Heart right ventricle (tissue), 16 donors: ENCODE measurements around the gene NKD1. TPM values are rescaled to one million over a fixed set of nuclear protein-coding genes. Genes with fewer than 3 reads are reported as not detected.

Source experiments
- ATAC-seq, 8 donors: fragments of 200-7000 bp; cut with Tn5 transposase; one replicate each; pipeline ENCODE4 v1.9.1; 2020; ENCODE audit warnings: mild to moderate bottlenecking in 8 of 8, moderate library complexity in 8 of 8, moderate number of reproducible peaks in 1 of 8
- DNase-seq, 2 donors: peaks; one replicate each; pipeline ENCODE4 v3.0.0-alpha.2; 2020
- H3K27ac ChIP-seq, 10 donors: fragments of 200-600 bp; sonication (generic) in 2 of 10; one replicate each; pipeline versions ENCODE4 v1.5.0 to v1.8.0; 2020 to 2022; ENCODE audit warnings: mild to moderate bottlenecking in 3 of 10
- H3K27me3 ChIP-seq, 7 donors: fragments of 200-600 bp; one replicate each; pipeline ENCODE4 v1.8.0; 2021 to 2022; ENCODE audit warnings: mild to moderate bottlenecking in 2 of 7
- H3K36me3 ChIP-seq, 9 donors: fragments of 200-600 bp; sonication (generic) in 1 of 9; one replicate each; pipeline versions ENCODE4 v1.5.0 to v1.8.0; 2020 to 2022; ENCODE audit warnings: mild to moderate bottlenecking in 2 of 9
- H3K4me1 ChIP-seq, 9 donors: fragments of 200-600 bp; sonication (generic) in 1 of 9; one replicate each; pipeline versions ENCODE4 v1.5.0 to v1.8.0; 2020 to 2022; ENCODE audit warnings: mild to moderate bottlenecking in 4 of 9
- H3K4me3 ChIP-seq, 10 donors: fragments of 200-600 bp; sonication (generic) in 2 of 10; one replicate each; pipeline versions ENCODE4 v1.5.0 to v1.8.0; 2020 to 2022; ENCODE audit warnings: mild to moderate bottlenecking in 7 of 10, moderate library complexity in 2 of 10
- H3K9me3 ChIP-seq, 11 donors: fragments of 200-600 bp in 10 of 11; sonication (generic) in 2 of 11; one replicate each; pipeline versions ENCODE4 v1.5.0 to v1.8.0; 2013 to 2022; ENCODE audit warnings: mild to moderate bottlenecking in 2 of 11, control low read depth in 1 of 11, moderate library complexity in 1 of 11
- WGBS, 2 donors: extraction: QIAGEN DNeasy Blood & Tissue Kit; methylation state at CpG; one replicate each; pipeline ENCODE4 v1.1.7; 2013; ENCODE audit warnings: inconsistent platforms in 1 of 2; 5-methylcytosine and 5-hydroxymethylcytosine counted together
- intact Hi-C, 10 donors: fragments of 100-400 bp; cut with DNase I; formaldehyde crosslinking; loops; one replicate each; pipeline versions ENCODE4 v1.11.1 to v1.14.2; 2022
- polyA plus RNA-seq, 2 donors: library from polyadenylated mRNA; stranded (reverse); fragments of 200-250 nt; gene quantifications; one replicate each; pipeline ENCODE4 v1.2.3, GENCODE V29; 2013
- total RNA-seq, 10 donors: library from RNA; stranded (reverse); fragmentation: NEBNext Ultra II Directional in 3 of 10; extraction: Animal tissue kit (Norgen Biotek cat#: 25700) in 3 of 10; gene quantifications; one replicate each; pipeline versions ENCODE4 v1.2.1 to v1.2.4, GENCODE V29; 2021 to 2023
- TF ChIP-seq, protein P1 (sequence below), 9 donors: fragments of 200-600 bp; sonication (generic) in 2 of 9; IDR thresholded peaks; one replicate each; pipeline versions ENCODE4 v1.5.0 to v1.8.0; 2021 to 2022; ENCODE audit warnings: antibody characterized with exemption in 9 of 9, mild to moderate bottlenecking in 5 of 9, moderate library complexity in 1 of 9
- donor health status: Arrhythmogenic right ventricular cardiomyopathy.
- donor health status: ischemic (EF 13 %, LVEDD 7.1; RV severe dilation, severe dysfunction).
- donor health status: healthy with polysubstance abuse.
- donor health status: DM: no; HTN: yes; CAD: no.
- donor health status: DM: no; HTN: no; CAD: no.
- donor health status: ischemic (EF 25% LVEDD 6.9; RV normal size, moderate dysfunction).
- donor health status: ischemic (EF 25% LVEDD 5.7; RV mildly dilated, moderate dysfunction).
- donor health status: healthy.
- donor health status: DM: yes; HTN: yes; CAD: no.
- donor health status: Ischemic cardiomyopathy.
- donor health status: ischemic (EF 35%, LVEDD 5.7; RV mildly dilated, moderate dysfunction).
- donor health status: nonischemic (EF 11% LVEDD 7.7; RV severe dilation, severe dysfunction).
- donor health status: DM: yes; HTN: yes; CAD: no.
- donor health status: PGD.
- donor health status: ischemic (EF 29% LVEDD 5.4; RV normal size, mild dysfunction).
- donor health status: nonischemic (EF 23%, LVEDD 6.1; RV moderate dilation, normal function).

NKD1 gene
- total and polyA plus RNA-seq, 12 donors, result 0.22 to 1.1 (median 0.42) TPM

DNA sequence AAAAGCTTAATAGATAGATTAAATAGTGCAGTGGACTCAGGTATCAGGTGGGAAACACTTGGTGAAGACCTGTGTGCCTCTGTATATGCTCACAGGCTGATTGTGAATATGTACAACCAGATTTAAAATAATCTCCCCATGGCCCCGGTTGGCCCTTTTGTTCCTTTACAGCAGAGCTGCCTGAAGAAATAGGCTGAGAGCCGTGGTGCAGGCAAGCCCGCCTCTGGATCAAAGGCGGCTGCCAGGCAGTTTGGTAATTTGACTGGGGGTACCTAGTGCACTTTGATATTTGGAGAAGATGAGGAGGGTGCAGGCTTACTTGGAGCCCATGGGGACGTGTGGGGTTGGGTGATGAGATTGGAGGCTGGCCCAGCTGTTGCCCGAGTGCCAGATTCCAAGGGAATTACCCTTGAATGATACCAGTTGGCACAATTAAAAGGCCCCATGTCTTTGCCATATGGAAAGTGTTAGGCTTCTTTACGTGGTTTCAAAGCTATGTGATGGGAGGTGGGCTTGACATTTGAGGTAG, 5.0 kb downstream of the NKD1 start:
- intact Hi-C loops, result no loop called here
- 77 to 82% methylated on average over 7 of the region's 7 CpGs for WGBS, 2 donors
- TF ChIP-seq, protein P1, sequence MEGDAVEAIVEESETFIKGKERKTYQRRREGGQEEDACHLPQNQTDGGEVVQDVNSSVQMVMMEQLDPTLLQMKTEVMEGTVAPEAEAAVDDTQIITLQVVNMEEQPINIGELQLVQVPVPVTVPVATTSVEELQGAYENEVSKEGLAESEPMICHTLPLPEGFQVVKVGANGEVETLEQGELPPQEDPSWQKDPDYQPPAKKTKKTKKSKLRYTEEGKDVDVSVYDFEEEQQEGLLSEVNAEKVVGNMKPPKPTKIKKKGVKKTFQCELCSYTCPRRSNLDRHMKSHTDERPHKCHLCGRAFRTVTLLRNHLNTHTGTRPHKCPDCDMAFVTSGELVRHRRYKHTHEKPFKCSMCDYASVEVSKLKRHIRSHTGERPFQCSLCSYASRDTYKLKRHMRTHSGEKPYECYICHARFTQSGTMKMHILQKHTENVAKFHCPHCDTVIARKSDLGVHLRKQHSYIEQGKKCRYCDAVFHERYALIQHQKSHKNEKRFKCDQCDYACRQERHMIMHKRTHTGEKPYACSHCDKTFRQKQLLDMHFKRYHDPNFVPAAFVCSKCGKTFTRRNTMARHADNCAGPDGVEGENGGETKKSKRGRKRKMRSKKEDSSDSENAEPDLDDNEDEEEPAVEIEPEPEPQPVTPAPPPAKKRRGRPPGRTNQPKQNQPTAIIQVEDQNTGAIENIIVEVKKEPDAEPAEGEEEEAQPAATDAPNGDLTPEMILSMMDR (IDR thresholded peaks at IDR 0.05), result no peak
- H3K4me3 ChIP-seq, result no peak overlapping the region
- peaks cover 0 to 5% (median 0%) of the 10 kb centered on the region in 9 donors for H3K4me1 ChIP-seq
- DNase-seq (no peak), ATAC-seq (no peak)
- no peaks in the 10 kb centered on the region for H3K36me3 ChIP-seq
- peaks cover 0 to 22% (median 8%) of the 10 kb centered on the region in 7 donors for H3K27me3 ChIP-seq
- no peak overlapping the region for H3K27ac ChIP-seq
- H3K9me3 ChIP-seq, result peaks cover 0 to 9% (median 0%) of the 10 kb centered on the region in 11 donors

DNA sequence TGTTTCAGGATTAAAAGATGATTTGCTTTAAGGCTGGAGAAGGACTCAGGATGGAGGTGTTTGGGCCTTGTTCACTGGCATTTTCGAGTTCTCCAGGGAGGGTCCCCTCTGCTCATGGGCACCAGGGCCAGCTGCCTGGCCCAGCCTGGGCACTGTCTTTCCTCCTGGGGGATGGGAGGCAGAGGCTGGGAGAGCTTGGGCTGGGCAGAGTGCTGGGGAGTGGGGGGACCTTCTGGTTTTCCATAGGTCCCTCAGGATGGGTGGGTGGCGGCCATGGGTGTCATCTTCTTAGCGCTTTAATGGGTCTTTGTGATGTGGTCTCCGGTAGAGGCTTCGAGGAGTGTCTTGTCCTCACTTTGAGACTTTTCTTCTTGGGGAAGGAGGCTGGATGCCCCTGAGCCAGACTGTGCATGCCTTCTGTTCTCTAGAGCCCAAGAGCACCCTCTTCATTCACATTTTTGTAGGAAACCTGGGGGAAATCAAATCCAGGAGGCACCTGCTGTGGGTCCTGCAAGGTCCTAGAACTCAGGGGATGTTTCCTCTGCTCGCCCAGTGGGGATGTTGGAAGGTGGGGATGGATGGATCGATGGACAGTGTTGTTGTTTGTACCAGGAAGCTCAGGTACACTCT, 5.7 kb downstream of the NKD1 start:
- H3K27me3 ChIP-seq, result peaks cover 0 to 17% (median 3%) of the 10 kb centered on the region in 7 donors
- peaks cover 0 to 9% (median 0%) of the 10 kb centered on the region in 11 donors for H3K9me3 ChIP-seq
- no peaks in the 10 kb centered on the region for H3K36me3 ChIP-seq
- WGBS, 2 donors, result 87 to 88% methylated on average over 7 of the region's 7 CpGs
- no peak for DNase-seq
- peaks cover 0 to under 1% (median 0%) of the 10 kb centered on the region in 9 donors for H3K4me1 ChIP-seq
- TF ChIP-seq, protein P1 (IDR thresholded peaks at IDR 0.05), result no peak
- H3K27ac ChIP-seq, result no peak overlapping the region
- H3K4me3 ChIP-seq, result no peak overlapping the region
- no peak for ATAC-seq
- intact Hi-C loops, result no loop called here

DNA sequence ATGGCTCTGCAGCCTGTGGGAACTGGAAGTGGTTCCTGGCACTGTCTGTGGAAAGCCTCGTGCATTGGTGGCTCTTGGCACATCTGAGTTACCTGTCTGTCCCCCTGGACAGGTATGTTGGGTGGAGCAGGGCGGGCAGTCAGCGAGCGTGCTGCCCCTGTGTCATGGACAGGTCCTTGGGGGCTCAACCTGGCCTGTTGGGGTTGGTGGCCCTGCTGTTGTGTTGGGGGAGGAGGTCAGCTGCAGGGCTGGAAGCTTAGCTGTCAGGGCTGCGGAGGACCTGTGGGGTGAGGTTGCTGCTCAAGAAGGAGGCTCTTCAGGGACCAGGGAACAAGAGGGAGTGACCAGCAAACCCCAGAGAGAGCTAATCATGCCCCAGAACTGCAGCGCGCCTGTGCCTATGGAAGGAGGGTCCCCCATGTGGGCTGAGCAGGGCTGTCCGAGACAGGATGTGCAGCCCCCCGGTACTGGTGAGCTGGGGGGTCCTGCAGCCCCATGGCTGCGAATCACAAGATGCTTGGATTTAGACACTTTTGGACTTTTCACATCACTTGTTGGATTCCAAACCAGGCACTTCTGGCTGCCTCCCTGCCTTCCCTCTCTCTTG, 7.2 kb downstream of the NKD1 start:
- 93% methylated on average over 10 of the region's 10 CpGs for WGBS, 2 donors
- Histone ChIP-seq H3K4me1 (no peaks in the 10 kb centered on the region), H3K36me3 (no peaks in the 10 kb centered on the region), H3K9me3 (peaks cover 0 to 9% (median 0%) of the 10 kb centered on the region in 11 donors), H3K27ac (no peak overlapping the region), H3K4me3 (no peak overlapping the region), H3K27me3 (peaks cover 0 to 2% (median 0%) of the 10 kb centered on the region in 7 donors)
- no peak for DNase-seq
- intact Hi-C loops, result no loop called here
- TF ChIP-seq, protein P1 (IDR thresholded peaks at IDR 0.05), result no peak
- ATAC-seq, result no peak

DNA sequence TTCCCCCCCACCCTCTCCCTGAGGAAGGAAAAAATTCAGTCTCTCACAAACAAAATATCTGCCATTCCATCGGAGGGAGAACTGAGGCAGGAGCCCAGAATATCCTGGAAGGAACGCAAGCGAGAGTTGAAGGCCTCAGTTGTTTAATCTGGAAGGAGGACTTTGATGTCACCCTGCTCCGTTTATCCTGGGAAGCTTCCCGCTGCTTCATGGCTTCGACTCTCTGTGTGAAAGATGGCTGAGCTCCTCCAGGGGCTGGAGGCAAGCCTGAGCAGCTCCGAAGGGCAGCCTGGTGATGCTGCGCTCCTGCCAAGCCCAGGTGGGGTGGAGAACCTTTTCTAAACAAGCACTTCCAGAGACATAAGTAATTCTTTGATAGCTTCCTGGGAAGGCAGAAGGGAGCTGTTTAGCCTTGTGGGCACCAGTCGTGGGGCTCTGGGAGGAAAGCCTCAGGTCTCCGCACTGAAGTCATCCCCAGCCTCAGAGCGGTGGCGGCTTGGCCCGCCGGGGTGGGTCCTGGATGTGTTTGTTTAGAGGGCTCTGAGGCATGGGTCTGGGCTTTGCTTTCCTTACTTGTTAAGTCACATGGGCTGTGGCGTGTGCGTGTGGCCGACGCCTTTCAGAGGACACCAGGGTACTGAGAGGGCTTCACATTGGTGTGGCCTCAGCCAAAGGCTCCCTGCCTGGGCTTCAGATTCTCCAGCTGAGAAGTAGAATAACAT, 7.9 kb downstream of the NKD1 start:
- 84 to 88% methylated on average over 18 of the region's 18 CpGs for WGBS, 2 donors
- intact Hi-C loops, result no loop called here

More for the DNA sequence above, 7.9 kb downstream of the NKD1 start:
- Histone ChIP-seq H3K27ac (no peak overlapping the region), H3K36me3 (no peaks in the 10 kb centered on the region), H3K27me3 (no peaks in the 10 kb centered on the region), H3K4me3 (no peak overlapping the region), H3K9me3 (peaks cover 0 to 11% (median 0%) of the 10 kb centered on the region in 11 donors), H3K4me1 (no peaks in the 10 kb centered on the region)
- ATAC-seq (no peak), DNase-seq (no peak)
- TF ChIP-seq, protein P1 (IDR thresholded peaks at IDR 0.05), result no peak
